COLO668 (cell line): Measurements from ENCODE around the gene CACNA2D4.

Experiments used
- DNase-seq: peaks from one replicate; lab custom pipeline; 2025; ENCODE audit not compliant: unreplicated experiment; lab: John Stamatoyannopoulos, UW

Gene CACNA2D4

GRCh38 chr12:1870998-1871917 is 47.2 kb downstream of the CACNA2D4 start:
- no peak for DNase-seq

GRCh38 chr12:1870086-1870485 is 48.4 kb downstream of the CACNA2D4 start:
- DNase-seq: no peak

DNA sequence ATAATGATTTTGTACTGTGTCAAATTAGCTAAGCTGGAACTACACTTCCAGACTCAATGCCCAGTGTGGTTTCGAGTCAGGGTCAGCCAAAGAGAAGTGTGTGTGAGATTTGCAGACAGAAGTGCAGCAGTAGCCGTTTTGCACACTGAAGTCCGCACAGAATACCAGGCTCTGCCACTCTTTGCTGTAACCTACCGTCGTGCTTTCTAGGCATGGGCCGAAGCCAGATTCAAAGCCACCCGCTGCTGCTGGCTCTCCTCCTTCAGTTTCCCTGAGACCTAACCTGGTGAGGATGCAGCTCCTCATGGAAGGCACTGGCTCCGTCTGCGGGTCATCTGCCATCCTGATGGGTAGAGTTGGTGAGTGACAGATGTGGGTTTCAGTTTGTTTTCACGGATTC is 49.3 kb downstream of the CACNA2D4 start:
- no peak for DNase-seq

DNA sequence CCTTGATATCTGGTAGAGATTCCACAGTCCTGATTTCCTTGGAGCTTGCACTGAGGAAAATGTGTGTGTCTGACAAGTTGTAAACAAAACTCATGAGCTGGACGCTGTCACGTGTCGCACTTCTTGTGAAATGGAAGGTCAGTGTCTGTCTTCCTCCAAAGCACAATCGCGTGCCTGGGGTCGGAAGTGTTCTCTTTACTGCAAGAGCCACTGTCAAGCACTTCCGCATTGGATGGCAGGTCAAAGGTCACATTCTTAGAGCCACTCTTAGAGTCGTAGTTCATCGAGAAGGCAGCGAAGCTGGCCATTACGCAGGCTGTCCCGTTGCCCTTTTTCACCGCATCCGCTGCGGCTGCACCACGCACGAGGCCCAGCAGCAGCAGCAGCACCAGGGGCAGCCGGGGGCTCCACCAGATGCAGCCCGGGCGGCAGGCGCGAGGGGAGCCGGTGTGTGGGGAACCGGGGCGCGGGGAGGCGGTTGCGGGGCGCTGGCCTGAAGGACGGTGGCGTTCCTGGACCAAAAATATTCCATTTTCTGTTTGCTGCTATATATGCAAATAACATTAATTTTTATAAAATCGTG is 53.1 kb downstream of the CACNA2D4 start:
- DNase-seq: no peak

GRCh38 chr12:1864867-1865266 is 53.6 kb downstream of the CACNA2D4 start:
- no peak for DNase-seq

DNA sequence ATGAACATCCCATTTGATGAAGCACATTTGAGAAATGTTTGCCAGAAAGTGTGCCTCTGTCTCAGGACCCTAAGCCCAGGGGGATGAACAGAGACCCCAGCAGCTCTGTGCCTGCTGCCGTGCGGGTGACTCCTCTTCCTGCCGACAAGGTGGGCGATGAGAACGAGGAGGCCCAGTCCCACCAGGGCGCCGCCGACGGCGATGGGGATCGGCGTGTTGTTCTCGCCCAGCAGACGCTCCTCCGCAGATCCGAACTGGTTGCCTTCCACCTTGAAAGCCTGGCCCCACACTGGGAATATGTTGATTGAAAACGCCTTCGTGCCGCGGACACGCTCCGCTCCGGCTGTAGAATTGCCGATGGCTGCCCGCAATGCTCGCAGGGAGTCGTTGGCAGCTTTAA is 54.0 kb downstream of the CACNA2D4 start:
- DNase-seq: no peak

DNA sequence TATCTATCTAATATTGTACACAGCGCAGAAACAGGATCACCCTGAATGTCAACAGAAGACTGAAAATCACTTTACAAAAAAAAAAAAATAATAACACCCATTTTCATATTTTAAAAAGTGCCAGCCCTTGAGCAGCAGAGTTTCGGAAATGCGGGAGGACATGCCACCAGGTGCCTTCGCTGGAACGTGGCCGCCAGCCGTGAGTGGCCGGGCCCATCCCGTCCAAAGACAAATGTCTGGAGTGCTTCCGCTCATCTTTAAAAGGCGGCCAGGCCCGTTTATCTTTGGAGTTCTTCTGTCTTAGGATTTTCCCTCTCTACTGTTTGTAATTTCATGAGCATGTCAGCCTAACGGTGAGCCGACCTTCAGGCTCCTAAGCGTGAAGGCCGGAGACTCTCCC is 54.6 kb downstream of the CACNA2D4 start:
- DNase-seq: no peak

DNA sequence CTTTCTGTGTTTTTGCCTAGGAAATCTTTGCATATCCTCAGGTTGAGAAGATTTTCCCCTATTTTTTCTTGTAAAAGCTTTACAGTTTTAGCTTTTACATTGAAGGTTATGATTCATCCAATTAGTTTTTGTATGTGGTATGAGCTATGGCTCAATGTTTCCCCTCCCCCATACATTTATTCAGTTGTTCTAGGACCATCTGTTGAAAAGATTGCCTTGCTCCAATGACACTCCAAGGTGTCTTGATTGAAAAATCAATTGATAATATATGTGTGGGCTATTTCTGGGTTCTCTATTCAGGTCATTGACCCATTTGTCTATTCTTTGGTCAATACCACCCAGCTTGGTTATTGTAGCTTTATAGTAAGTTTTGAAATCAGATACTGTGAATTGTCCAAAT is 55.5 kb downstream of the CACNA2D4 start:
- DNase-seq: no peak

DNA sequence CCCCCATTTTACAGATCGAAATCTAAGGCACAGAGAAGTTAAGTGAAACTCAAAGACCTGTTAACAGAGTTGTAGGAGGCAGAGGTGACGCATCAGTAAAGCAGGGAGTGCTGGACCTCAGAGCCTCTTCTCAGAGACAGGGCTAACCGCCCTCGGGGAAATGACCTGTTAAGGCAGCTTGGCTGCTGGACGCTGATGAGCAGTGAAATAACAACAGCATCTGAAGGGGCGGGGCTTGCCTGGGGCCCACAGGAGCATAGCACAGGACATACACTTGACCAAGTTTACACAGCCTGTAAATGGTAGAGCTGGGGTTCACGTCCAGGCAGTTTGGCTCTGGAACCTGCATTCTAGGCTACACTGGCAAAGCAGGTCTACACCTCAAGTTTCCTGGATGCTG is 58.8 kb downstream of the CACNA2D4 start:
- DNase-seq: no peak

- DNase-seq: no peak
Observed at GRCh38 chr12:1858456-1858855, 60.0 kb downstream of the CACNA2D4 start.

- no peak for DNase-seq
Observed at GRCh38 chr12:1857821-1858220, 60.6 kb downstream of the CACNA2D4 start.

GRCh38 chr12:1857086-1857485 is 61.4 kb downstream of the CACNA2D4 start:
- DNase-seq: no peak

DNA sequence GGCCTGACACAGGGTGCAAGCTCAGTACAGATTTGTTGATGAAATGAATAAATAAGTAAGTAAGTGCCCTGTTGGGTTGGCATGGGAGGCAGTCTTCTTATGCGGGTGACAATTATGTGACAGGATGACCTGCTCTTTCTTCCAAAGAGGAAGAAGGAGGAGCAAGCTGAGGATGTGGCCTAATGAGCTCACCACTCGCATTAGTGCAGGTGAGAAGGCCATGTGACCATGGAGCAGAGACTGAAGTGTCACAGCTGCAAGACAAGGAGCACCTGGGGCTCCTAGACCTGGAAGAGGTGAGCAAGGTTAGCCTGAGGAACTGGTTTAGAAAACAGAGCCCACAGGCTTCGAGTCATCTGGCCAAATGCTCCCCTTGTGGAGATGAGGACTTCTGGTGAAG is 63.2 kb downstream of the CACNA2D4 start:
- DNase-seq: no peak

- no peak for DNase-seq
Observed at GRCh38 chr12:1853716-1854115, 64.7 kb downstream of the CACNA2D4 start.

DNA sequence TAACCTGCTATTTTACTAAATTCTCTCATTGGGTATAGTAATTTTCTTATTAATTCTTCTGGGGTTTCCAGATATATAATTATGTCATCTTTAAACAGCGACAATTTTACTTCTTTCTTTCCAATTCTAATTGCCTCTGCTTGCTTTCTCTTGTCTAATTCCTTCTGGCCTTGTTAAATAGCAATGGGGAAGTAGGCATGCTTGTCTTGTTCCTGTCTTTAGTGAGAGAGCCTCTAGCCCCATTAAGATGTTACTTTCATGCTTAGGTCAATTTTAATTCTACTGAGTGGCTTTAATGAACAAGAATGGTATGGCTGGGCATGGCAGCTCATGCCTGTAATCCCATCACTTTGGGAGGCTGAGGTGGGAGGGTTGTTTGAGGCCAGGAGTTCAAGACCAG is 66.4 kb downstream of the CACNA2D4 start:
- no peak for DNase-seq

DNA sequence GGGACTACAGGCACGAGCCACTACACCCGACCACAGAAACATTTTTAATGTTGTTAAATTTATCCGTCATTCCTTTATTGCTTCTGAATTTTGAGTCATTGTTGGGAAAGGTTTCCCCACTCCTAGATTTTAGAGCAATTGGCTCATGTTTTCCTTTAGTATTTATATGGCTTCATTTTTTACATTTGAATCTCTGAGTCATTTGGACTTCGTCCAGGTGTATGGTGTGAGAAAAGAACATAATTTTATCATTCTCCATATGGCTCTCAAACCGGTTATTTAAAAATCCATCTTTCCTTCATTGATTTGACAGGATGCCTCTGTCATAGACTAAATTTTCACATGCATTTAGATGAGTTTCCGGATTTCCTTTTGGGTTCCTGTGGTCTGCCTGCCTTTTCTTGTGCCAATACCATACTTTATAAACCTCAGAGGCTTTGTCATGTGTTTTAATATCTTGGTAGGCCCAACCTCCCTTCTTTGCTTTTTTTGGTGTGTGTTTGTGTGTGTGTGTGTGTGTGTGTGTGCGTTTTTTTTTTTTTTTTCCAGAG is 67.2 kb downstream of the CACNA2D4 start:
- no peak for DNase-seq

GRCh38 chr12:1848745-1849144 is 69.7 kb downstream of the CACNA2D4 start:
- DNase-seq: no peak

DNA sequence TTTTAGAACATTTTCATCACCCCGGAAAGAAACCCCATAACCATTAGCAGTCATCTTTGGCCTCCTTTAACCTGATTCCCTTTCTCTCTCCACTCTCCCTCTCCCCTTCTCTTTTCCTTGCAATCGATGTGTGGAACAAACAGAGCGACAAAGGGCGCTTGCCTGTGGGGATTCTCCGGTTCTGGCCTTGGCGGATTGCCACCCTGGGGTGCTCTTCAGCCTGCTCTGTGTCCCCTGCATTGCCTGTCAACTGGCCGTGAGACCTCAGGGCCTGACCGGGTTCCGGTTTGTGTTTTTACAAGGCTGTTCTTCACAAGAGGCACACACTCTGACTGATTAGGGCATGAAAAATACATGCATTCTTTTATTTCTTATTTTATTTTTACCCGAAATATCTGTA is 70.3 kb downstream of the CACNA2D4 start:
- DNase-seq: no peak

DNA sequence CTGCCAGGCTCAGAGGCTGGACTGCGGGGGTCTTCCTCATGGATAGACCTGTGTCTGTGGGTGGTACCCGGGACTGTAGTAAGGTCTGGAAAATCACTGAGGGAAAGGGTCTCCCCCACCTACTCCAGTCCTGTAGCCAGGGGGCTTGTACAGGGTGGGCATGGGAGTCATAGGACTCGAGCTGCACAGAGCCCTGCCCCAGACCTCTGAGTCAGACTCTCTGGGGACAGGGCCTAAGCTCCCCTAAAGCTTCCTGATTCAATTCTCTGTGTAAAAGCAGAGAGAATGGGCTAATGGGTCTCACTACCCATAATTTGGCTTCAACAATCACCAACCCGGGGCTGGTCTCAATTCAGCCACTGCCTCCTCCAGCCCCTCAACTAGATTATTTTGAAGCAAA is 71.0 kb downstream of the CACNA2D4 start:
- no peak for DNase-seq

DNA sequence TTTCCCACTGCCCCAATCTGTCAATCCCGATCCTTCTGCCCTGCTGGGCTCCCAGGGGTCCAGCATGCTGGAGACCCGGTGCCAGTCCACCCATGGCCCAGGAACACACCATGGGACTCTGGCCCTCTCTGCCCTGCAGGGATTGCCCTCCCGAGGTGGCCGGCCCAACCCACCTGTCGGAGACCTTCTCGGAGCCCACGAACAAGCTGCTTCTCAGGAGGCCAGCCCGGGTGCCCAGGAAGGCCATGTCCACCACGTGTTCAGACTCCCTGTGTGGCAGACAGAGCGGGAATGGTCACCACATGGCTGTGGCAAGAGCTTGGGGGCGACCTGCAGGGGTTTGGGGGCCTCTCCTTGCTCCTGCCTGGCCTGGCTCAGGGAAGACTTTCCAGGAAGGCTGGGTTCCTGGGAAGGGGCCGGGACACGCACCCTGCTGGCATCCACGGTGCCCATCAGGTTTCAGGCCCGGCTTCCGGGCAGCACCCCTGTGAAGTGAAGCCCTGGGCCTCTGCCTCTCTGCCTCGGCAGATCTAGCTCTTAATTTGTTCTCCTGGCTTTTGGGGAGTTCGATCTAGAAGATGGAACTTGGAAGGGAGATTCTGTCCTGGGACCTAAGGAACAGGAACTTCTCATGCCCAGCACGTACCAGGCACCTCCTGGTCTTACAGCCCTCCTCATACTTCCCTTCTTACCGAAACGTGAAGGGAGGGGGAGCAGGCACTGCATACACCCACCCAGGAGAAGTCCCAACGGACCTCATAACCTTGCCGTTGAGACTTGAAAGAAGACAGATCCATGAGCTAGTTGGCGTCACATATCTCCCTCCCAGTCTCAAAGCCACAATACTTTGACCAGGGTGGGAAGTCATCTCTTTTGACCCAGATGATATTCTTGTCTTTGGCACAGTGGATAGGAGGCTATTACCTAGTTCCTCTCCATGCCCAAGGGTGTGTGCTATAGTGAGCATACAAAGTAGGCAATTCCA is 71.7 kb downstream of the CACNA2D4 start:
- no peak for DNase-seq

GRCh38 chr12:1845886-1846285 is 72.6 kb downstream of the CACNA2D4 start:
- DNase-seq: no peak
